ENCODE data around the gene HRCT1. TPM values are rescaled to one million over a fixed set of nuclear protein-coding genes. Genes with fewer than 3 reads are reported as not detected.
"Not testable (repeated sequence)": the region's sequence is repeated elsewhere in the genome, so short reads cannot be mapped to it uniquely, and the experiment has no call there.

Gene HRCT1
- polyA plus RNA-seq, 3 donors: 3.6 to 9.4 (median 4.1) TPM

GRCh38 chr9:35911690-35912089 lies 5.7 kb downstream of the HRCT1 start:
- 52 to 81% (median 79%) methylated on average over 9 to 10 of the region's 10 CpGs for WGBS, 3 donors
- H3K27ac ChIP-seq (ENCODE audit: low read depth, low read length): no peak overlapping the region

- WGBS, 3 donors: 70 to 74% (median 72%) methylated on average over 10 of the region's 10 CpGs
- H3K27ac ChIP-seq (ENCODE audit: low read depth, low read length): no peak overlapping the region
These were observed 6.9 kb downstream of the HRCT1 start for GRCh38 chr9:35912791-35913400.

GRCh38 chr9:35913429-35913828 lies 7.4 kb downstream of the HRCT1 start:
- not testable (repeated sequence) for H3K27ac ChIP-seq (ENCODE audit: low read depth, low read length)

GRCh38 chr9:35914301-35914807 lies 8.4 kb downstream of the HRCT1 start:
- 19 to 32% (median 25%) methylated on average over 9 of the region's 9 CpGs for WGBS, 3 donors
- no peak overlapping the region for H3K27ac ChIP-seq (ENCODE audit: low read depth, low read length)

- H3K27ac ChIP-seq (ENCODE audit: low read depth, low read length): no peak overlapping the region
- 75 to 84% (median 82%) methylated on average over 16 of the region's 16 CpGs for WGBS, 3 donors
These were observed 9.8 kb downstream of the HRCT1 start for GRCh38 chr9:35915681-35916294.

GRCh38 chr9:35917261-35917660 lies 11.3 kb downstream of the HRCT1 start:
- 70 to 91% (median 76%) methylated on average over 4 of the region's 4 CpGs for WGBS, 3 donors
- no peak overlapping the region for H3K27ac ChIP-seq (ENCODE audit: low read depth, low read length)

GRCh38 chr9:35918780-35919179 lies 12.8 kb downstream of the HRCT1 start:
- no peak overlapping the region for H3K27ac ChIP-seq (ENCODE audit: low read depth, low read length)
- WGBS, 3 donors: 73 to 87% (median 84%) methylated on average over 3 of the region's 3 CpGs

GRCh38 chr9:35919212-35920008 lies 13.4 kb downstream of the HRCT1 start:
- 76 to 90% (median 78%) methylated on average over 3 of the region's 3 CpGs for WGBS, 3 donors
- no peak overlapping the region for H3K27ac ChIP-seq (ENCODE audit: low read depth, low read length)

GRCh38 chr9:35920051-35920620 lies 14.1 kb downstream of the HRCT1 start:
- H3K27ac ChIP-seq (ENCODE audit: low read depth, low read length): no peak overlapping the region
- 40 to 81% (median 55%) methylated on average over 4 of the region's 4 CpGs for WGBS, 3 donors

- whole genome bisulfite sequencing, 3 donors: 73 to 96% (median 95%) methylated on average over 1 of the region's 1 CpG
- H3K27ac ChIP-seq (ENCODE audit: low read depth, low read length): no peak overlapping the region
These were observed 17.6 kb downstream of the HRCT1 start for GRCh38 chr9:35923598-35923926.

GRCh38 chr9:35923927-35924763 lies 18.1 kb downstream of the HRCT1 start:
- WGBS, 3 donors: 57 to 67% (median 60%) methylated on average over 9 of the region's 9 CpGs
- H3K27ac ChIP-seq (ENCODE audit: low read depth, low read length): no peak overlapping the region

- 80 to 82% (median 80%) methylated on average over 9 of the region's 9 CpGs for WGBS, 3 donors
- H3K27ac ChIP-seq (ENCODE audit: low read depth, low read length): no peak overlapping the region
These were observed 22.8 kb downstream of the HRCT1 start for GRCh38 chr9:35928591-35929452.

GRCh38 chr9:35929453-35929718 lies 23.4 kb downstream of the HRCT1 start:
- WGBS, 3 donors: 73 to 78% (median 77%) methylated on average over 6 of the region's 6 CpGs
- no peak overlapping the region for H3K27ac ChIP-seq (ENCODE audit: low read depth, low read length)

- no peak overlapping the region for H3K27ac ChIP-seq (ENCODE audit: low read depth, low read length)
These were observed 24.5 kb downstream of the HRCT1 start for GRCh38 chr9:35930521-35930920.

- 89 to 97% (median 96%) methylated on average over 3 of the region's 3 CpGs for WGBS, 3 donors
- H3K27ac ChIP-seq (ENCODE audit: low read depth, low read length): no peak overlapping the region
These were observed 25.0 kb downstream of the HRCT1 start for GRCh38 chr9:35930989-35931388.

GRCh38 chr9:35932735-35933134 lies 26.7 kb downstream of the HRCT1 start:
- 85 to 97% (median 87%) methylated on average over 3 of the region's 3 CpGs for WGBS, 3 donors
- H3K27ac ChIP-seq (ENCODE audit: low read depth, low read length): no peak overlapping the region

GRCh38 chr9:35933550-35934067 lies 27.6 kb downstream of the HRCT1 start:
- no peak overlapping the region for H3K27ac ChIP-seq (ENCODE audit: low read depth, low read length)
- WGBS, 3 donors: 80 to 85% (median 83%) methylated on average over 4 of the region's 4 CpGs

- not testable (repeated sequence) for H3K27ac ChIP-seq (ENCODE audit: low read depth, low read length)
- 92 to 96% (median 95%) methylated on average over 6 of the region's 6 CpGs for WGBS, 3 donors
These were observed 28.1 kb downstream of the HRCT1 start for GRCh38 chr9:35934069-35934468.

All from adipose tissue (tissue), 3 donors.